HepG2 (cell line): ENCODE results near the gene CSNK2A1. TPM values are rescaled to one million over a fixed set of nuclear protein-coding genes. Genes with fewer than 3 reads are reported as not detected.

ENCODE experiments used
- ATAC-seq: fragments of 200-7000 bp; cut with Tn5 transposase; 3 replicates; pipeline ENCODE4 v1.9.1; 2020; ENCODE audit warnings: mild to moderate bottlenecking, moderate library complexity
- BruUV-seq: library from RNA; stranded (reverse); fragments of 400-500 nt; replicated peaks from 2 replicates; lab custom pipeline; 2021; lab: Mats Ljungman, UMichigan
- CTCF ChIA-PET: fragments of 300-600 bp; formaldehyde crosslinking; extraction: SDS; loops from one replicate; lab custom pipeline; 2021; ENCODE audit warnings: low total read pairs, inconsistent platforms, low intra/inter-chr PET ratio; lab: Yijun Ruan, JAX
- POLR2A ChIA-PET: fragments of 350-600 bp; sonication (Branson Sonifier 250); formaldehyde crosslinking; loops from one replicate; lab custom pipeline; 2020; ENCODE audit warnings: antibody characterized with exemption, inconsistent platforms; lab: Yijun Ruan, JAX
- DNase-seq: peaks from one replicate; pipeline ENCODE4 v3.0.0-alpha.2; 2015; ENCODE audit warnings: low spot score
- FAIRE-seq: peaks from 3 replicates; lab custom pipeline; 2011; peaks lifted over from hg19 to GRCh38; lab: Jason Lieb, UNC
- H2AFZ ChIP-seq: one replicate; pipeline ENCODE4 v1.6.1; 2011; ENCODE audit warnings: low read length, inconsistent platforms
- H3K27ac ChIP-seq: fragments of 300-600 bp; 3 replicates; pipeline ENCODE4 v1.8.0; 2011; ENCODE audit warnings: mixed run types, mild to moderate bottlenecking, mixed read lengths, low read length, inconsistent platforms; ENCODE audit not compliant: insufficient read depth; ENCODE audit errors: extremely low read length
- H3K27me3 ChIP-seq, 2 experiments: fragments of 200-600 bp in 1 of 2; 2 replicates in 1 of 2; 3 replicates in 1 of 2; pipeline versions ENCODE4 v1.6.0 to v1.8.0; 2011; ENCODE audit warnings: low read length in 2 of 2, mild to moderate bottlenecking in 2 of 2, moderate library complexity in 2 of 2, inconsistent platforms in 1 of 2; ENCODE audit not compliant: insufficient read depth in 2 of 2, control insufficient read depth in 1 of 2
- H3K36me3 ChIP-seq, 2 experiments: fragments of 200-600 bp in 1 of 2; replicated peaks in 1 of 2; 2 replicates in 1 of 2; 3 replicates in 1 of 2; pipeline versions ENCODE4 v1.5.1 to v1.8.0; 2011; ENCODE audit warnings: low read length in 2 of 2, inconsistent platforms in 1 of 2; ENCODE audit not compliant: insufficient read depth in 2 of 2, control insufficient read depth in 1 of 2
- H3K4me1 ChIP-seq: 2 replicates; pipeline ENCODE4 v1.5.1; 2012; ENCODE audit warnings: low read length, inconsistent platforms; ENCODE audit not compliant: insufficient read depth
- H3K4me2 ChIP-seq: 2 replicates; pipeline ENCODE4 v1.6.0; 2011; ENCODE audit warnings: low read depth, low read length, inconsistent platforms
- H3K4me3 ChIP-seq, 3 experiments: fragments of 200-600 bp in 1 of 3; sonication (generic), shearing (Covaris generic) in 1 of 3; replicated peaks in 1 of 3; 2 replicates each; pipeline ENCODE4 v1.5.1; 2011 to 2016; ENCODE audit warnings: low read length in 3 of 3, inconsistent platforms in 2 of 3, low read depth in 2 of 3, mild to moderate bottlenecking in 2 of 3, control low read depth in 1 of 3, mixed read lengths in 1 of 3; ENCODE audit not compliant: insufficient read depth in 1 of 3
- H3K79me2 ChIP-seq: one replicate; pipeline ENCODE4 v1.6.1; 2011; ENCODE audit warnings: low read length, inconsistent platforms; ENCODE audit not compliant: insufficient read depth
- H3K9ac ChIP-seq: 2 replicates; pipeline ENCODE4 v1.6.0; 2011; ENCODE audit warnings: mild to moderate bottlenecking, low read depth, low read length, inconsistent platforms; ENCODE audit not compliant: insufficient read depth
- H3K9me3 ChIP-seq: 2 replicates; pipeline ENCODE4 v1.5.1; 2012; ENCODE audit warnings: mild to moderate bottlenecking, low read length
- H4K20me1 ChIP-seq: 2 replicates; pipeline ENCODE4 v1.6.0; 2011; ENCODE audit warnings: inconsistent platforms, mild to moderate bottlenecking, low read length, moderate library complexity; ENCODE audit not compliant: insufficient read depth
- ZNF121 ChIP-seq: sonication (generic); formaldehyde crosslinking; IDR thresholded peaks from 2 replicates; pipeline ENCODE4 v1.5.0; 2020; ENCODE audit warnings: mild to moderate bottlenecking, missing genetic modification reagents
- ZNF615 ChIP-seq: sonication (generic); formaldehyde crosslinking; IDR thresholded peaks from 2 replicates; pipeline ENCODE4 v1.5.0; 2020; ENCODE audit warnings: mild to moderate bottlenecking, missing genetic modification reagents, borderline replicate concordance
- ZNF768 ChIP-seq: sonication (generic); formaldehyde crosslinking; IDR thresholded peaks from 2 replicates; pipeline ENCODE4 v1.4.0; 2020; ENCODE audit warnings: missing genetic modification reagents
- WGBS: methylation state at CpG from one replicate; pipeline ENCODE4 v1.1.6; 2017; ENCODE audit warnings: low lambda C conversion rate; 5-methylcytosine and 5-hydroxymethylcytosine counted together
- in situ Hi-C: cut with HindIII; loops from 2 replicates; pipeline ENCODE4 v1.10.0; 2017; ENCODE audit warnings: low pct_unique_long_range_greater_than_20kb; ENCODE audit not compliant: extremely low pct_ligation_motif_present
- intact Hi-C: fragments of 100-400 bp; cut with micrococcal nuclease; formaldehyde crosslinking; loops from one replicate; pipeline ENCODE4 v1.10.0; 2022; ENCODE audit not compliant: unreplicated experiment
- polyA plus RNA-seq, 8 experiments: library from polyadenylated mRNA; depleted of rRNA in 3 of 8; stranded (reverse) in 7 of 8; unstranded in 1 of 8; fragments of >200 nt; fragmentation: Illumina TruSeq in 4 of 8; extraction: Trizol in 4 of 8; gene quantifications; 2 replicates each; pipeline versions ENCODE4 v1.2.1 to v1.2.3, GENCODE V29; 2011 to 2016; ENCODE audit warnings: low read depth in 4 of 8, missing spikeins in 1 of 8, mixed read lengths in 1 of 8; ENCODE audit not compliant: insufficient read depth in 1 of 8
- total RNA-seq, 5 experiments: library from RNA; depleted of rRNA; stranded (reverse); fragments of >200 nt; fragmentation: Illumina TruSeq; extraction: Trizol; gene quantifications; 2 replicates each; pipeline ENCODE4 v1.2.3, GENCODE V29; 2016; ENCODE audit warnings: low read depth in 1 of 5
- TF ChIP-seq, protein P1 (sequence below): sonication (generic); formaldehyde crosslinking; IDR thresholded peaks from 2 replicates; pipeline ENCODE4 v1.4.0; 2020; ENCODE audit warnings: missing genetic modification reagents

Gene CSNK2A1
- total and polyA plus RNA-seq, 2 of the 13 experiments (the other 11 are each of a cell fraction or from before 2014, with no cell fraction given), result 153 to 231 TPM

DNA sequence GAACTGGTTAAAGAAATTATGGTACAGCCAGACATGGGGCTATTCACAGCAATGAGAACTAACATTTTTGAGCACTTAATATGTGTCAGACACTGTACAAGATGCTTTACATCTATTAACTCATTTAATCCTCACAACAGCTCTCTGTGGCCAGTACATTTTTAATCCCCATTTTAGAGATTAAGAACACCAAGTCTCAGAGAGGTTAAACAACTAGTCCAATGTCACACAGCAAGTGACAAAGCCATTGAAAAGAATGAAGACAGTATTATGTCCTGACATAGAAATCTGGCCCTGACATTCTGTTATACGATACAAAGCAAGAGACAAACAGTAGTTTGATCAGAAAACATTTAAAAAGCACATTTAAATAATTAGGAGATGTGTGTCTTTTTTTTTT is 3.8 kb upstream of the CSNK2A1 start:
- no peak for ATAC-seq
- POLR2A ChIA-PET, result no interaction called here

DNA sequence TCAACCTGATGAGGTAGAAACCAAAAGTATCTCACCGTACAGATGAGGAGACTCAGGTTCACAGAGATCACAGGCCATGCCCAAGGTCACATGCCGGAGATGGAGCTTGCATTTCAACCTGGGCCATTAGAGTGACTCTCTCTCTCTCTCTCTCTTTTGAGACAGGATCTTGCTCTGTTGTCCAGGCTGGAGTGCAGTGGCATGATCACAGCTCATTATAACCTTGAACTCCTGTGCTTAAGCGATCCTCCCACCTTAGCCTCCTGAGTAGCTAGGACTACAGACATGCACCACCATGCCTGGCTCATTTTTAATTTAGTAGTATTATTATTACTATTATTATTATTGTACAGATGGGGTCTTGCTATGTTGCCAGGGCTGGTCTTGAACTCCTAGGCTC is 2.8 kb upstream of the CSNK2A1 start:
- intact Hi-C loops, result no loop called here
- Histone ChIP-seq H3K4me2 (no peak overlapping the region), H3K27me3 (peaks cover 5 to 29% of the 10 kb centered on the region in 2 experiments; a peak in 4 of 5 replicates), H3K4me3 (no peak overlapping the region), H4K20me1 (peaks cover 17% of the 10 kb centered on the region), H2AFZ (no peak overlapping the region), H3K27ac (no peak overlapping the region), H3K9ac (no peak overlapping the region), H3K9me3 (no peaks in the 10 kb centered on the region), H3K4me1 (peaks cover 22% of the 10 kb centered on the region), H3K79me2 (peaks cover 18% of the 10 kb centered on the region)
- ChIA-PET POLR2A (no interaction called here), CTCF (interaction anchor here (0.6 kb wide), 1 partner anchor 191 kb away, joined by 3 read pairs; no protein-coding TSS in a partner anchor)
- ATAC-seq (no peak), DNase-seq (no peak), FAIRE-seq (no peak)
- no TSS peak for BruUV-seq
- whole genome bisulfite sequencing, result 8% methylated on average over 3 of the region's 3 CpGs
- TF ChIP-seq, protein P1, sequence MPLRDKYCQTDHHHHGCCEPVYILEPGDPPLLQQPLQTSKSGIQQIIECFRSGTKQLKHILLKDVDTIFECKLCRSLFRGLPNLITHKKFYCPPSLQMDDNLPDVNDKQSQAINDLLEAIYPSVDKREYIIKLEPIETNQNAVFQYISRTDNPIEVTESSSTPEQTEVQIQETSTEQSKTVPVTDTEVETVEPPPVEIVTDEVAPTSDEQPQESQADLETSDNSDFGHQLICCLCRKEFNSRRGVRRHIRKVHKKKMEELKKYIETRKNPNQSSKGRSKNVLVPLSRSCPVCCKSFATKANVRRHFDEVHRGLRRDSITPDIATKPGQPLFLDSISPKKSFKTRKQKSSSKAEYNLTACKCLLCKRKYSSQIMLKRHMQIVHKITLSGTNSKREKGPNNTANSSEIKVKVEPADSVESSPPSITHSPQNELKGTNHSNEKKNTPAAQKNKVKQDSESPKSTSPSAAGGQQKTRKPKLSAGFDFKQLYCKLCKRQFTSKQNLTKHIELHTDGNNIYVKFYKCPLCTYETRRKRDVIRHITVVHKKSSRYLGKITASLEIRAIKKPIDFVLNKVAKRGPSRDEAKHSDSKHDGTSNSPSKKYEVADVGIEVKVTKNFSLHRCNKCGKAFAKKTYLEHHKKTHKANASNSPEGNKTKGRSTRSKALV (CRISPR knock-in tag), result no peak
- TF ChIP-seq ZNF121 (CRISPR knock-in tag), result peak; percentile 93
- TF ChIP-seq, all 625 proteins: peak for 1
- no peaks in the 10 kb centered on the region for H3K36me3 ChIP-seq
- in situ Hi-C loops, result no loop called here

More for the DNA sequence above, 3.8 kb upstream of the CSNK2A1 start:
- no peak overlapping the region for H2AFZ ChIP-seq
- TF ChIP-seq ZNF615 (CRISPR knock-in tag) (no peak), ZNF768 (CRISPR knock-in tag) (peak; percentile 75; the same call in 1 of the 2 replicates)
- TF ChIP-seq, all 625 proteins: peak for 1
- Histone ChIP-seq H3K27me3 (peaks cover 7 to 33% of the 10 kb centered on the region in 2 experiments; a peak in 4 of 5 replicates), H3K79me2 (peaks cover 7% of the 10 kb centered on the region), H3K9me3 (no peaks in the 10 kb centered on the region), H3K36me3 (no peaks in the 10 kb centered on the region), H3K27ac (no peak overlapping the region), H3K4me3 (no peak overlapping the region), H4K20me1 (peaks cover 7% of the 10 kb centered on the region), H3K4me1 (peaks cover 12% of the 10 kb centered on the region), H3K4me2 (no peak overlapping the region), H3K9ac (no peak overlapping the region)
- FAIRE-seq (peak; percentile 23), DNase-seq (no peak)
- CTCF ChIA-PET, result no interaction called here
- in situ Hi-C loops, result no loop called here
- 71% methylated on average over 1 of the region's 1 CpG for WGBS
- no TSS peak for BruUV-seq
- intact Hi-C loops, result no loop called here
